NCI-H2171 treated with DMSO at 0.1 percent for 48 hours (cell line): ENCODE measurements around the gene DUSP28.
"Not testable (repeated sequence)": the region's sequence is repeated elsewhere in the genome, so short reads cannot be mapped to it uniquely, and the experiment has no call there.

Source experiments
- DNase-seq: peaks from one replicate; lab custom pipeline; 2025; lab: John Stamatoyannopoulos, UW

The DUSP28 gene

DNA sequence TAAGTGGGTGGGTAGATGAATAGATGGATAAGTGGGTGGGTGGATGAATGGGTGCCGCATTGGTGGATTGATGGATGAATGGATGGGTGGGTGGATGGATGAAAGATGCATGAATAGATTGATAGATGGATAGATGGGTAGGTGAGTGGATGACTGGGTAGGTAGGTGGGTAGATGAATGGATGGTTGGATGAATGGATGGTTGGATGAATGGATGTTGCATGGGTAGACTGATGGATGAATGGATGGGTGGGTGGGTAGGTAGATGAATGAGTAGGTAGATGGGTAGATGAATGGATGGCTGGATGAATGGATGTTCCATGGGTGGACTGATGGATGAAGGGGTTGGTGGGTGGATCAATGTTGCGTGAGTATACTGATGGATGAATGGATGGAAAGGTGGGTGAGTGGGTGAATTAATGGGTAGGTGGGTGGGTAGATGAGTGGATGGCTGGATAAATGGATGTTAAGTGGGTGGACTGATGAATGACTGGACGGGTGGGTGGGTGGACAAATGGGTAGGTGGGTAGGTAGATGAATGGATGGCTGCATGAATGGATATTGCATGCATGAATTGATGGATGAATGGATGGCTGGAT lies 32.9 kb upstream of the DUSP28 start:
- no peak for DNase-seq

DNA sequence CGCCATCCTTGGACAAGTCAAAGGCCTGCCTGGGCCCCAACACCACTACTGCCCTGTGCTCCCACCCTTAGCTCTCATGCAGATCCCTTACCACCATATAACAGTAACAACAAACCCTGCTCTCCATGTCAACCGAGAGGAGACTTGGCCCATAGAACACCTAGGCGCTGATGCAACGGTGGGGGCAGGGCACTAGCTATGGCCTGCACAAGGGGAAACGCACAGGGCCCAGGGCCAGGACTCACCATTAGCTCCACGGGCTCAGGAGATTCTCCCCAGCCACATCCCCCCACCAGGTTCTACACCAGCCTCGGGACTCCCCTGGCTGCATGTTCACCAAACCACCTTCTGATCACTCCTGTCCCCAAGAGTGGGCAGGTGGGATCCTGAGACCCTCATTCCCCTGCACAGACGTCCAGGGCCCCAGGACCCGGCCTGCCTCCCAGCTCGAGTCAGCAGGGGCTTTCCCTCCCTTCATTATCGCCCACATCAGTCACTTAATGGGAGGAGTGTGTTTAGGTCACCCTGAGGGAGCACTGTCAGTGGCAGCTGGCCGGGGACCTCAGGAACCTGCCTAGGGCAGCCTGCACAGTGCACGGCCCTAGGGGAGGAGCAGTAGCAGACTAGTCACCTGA lies 31.6 kb upstream of the DUSP28 start:
- no peak for DNase-seq

DNA sequence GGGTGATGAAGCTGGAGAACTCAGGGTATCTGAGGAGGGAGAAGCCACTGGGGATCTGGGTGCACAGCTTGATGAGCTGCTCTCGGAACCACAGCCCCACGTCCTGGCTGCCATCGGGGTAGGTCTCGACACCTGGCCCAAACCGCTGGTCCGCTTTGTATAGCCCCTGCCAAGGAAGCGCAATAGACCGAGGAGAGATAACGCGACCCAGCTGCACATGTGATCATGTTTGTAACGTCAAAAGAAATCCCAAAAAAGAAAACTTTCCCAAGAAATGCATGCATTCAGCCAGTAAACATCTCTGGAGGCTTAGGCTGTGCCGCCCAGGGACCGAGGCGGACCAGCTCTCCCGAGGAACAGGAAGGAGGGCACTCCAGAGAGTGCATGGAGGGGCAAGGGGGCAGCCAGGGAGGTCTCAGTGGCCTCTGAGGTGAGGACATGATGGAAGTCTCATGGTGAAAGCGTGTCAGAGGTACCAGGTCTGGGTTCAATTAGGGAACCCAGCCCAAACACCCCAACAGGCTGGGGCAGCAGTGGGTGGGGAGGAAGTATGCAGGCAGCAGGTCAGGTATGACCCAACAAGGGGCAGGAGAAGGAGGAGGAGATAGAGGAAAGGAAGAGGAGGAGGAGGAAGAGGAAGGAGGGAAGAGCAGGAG lies 30.7 kb upstream of the DUSP28 start:
- no peak for DNase-seq

DNA sequence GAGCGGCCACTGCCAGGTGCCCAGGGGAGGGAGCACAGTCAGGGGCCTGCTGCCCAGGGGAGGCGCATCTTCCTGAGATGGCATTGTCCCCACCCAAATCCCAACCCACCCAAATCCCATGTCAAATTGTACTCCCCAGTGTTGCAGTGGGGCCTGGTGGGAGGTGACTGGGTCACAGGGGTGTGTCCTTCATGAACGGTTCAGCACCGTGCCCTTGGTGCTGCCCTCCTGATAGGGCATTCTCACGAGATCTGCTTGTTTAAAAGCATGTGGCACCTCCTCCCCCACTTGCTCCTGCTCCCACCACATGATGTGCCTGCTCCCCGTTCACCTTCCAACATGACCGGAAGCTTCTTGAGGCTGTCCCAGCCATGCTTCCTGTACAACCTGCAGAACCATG lies 30.0 kb upstream of the DUSP28 start:
- no peak for DNase-seq

DNA sequence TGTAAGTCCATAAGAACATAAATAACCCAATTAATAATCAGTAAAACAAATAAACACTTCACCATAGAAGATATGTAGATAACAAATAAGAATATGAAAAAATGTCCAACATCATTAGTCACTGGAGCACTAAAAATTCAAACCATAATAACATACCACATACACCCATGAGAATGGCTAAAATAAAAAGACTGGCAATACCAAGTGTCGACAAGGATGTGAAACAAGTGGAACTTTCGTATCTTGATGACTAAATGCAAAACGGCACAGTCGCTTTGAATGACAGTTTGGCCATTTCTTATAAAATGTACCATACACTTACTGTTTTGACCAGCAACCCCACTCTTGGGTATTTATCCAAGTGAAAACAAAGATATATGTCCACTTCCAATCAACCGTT lies 29.1 kb upstream of the DUSP28 start:
- DNase-seq = no peak

- DNase-seq = no peak
Measured at GRCh38 chr2:240532031-240532775, 28.0 kb upstream of the DUSP28 start.

DNA sequence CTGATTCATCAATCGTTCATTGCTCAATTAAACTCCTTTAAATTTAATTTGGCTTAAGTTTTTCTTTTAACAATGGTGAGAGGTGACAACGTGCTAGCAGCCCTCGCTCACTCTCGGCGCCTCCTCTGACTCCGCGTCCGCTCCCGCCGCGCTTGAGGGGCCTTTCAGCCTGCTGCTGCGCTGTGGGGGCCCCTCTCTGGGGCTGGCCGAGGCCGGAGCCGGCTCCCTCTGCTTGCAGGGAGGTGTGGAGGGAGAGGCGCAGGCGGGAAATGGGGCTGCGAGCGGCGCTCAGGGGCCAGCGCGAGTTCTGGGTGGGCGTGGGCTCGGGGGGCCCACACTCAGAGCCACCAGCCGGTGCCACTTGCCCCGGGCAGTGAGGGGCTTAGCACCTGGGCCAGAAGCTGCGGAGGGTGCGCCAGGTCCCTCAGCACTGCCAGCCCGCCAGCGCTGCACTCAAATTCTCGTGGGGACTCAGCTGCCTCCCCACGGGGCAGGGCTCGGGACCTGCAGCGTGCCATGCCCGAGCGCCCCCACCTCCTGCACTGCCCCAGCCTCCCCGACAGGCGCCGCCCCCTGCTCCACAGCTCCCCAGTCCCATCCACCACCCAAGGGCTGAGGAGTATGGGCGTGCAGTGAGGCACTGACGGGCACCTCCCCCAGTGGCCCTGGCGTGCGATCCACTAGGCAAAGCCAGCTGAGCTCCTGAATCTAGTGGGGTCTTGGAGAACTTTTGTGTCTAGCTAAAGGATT lies 22.0 kb upstream of the DUSP28 start:
- no peak for DNase-seq

DNA sequence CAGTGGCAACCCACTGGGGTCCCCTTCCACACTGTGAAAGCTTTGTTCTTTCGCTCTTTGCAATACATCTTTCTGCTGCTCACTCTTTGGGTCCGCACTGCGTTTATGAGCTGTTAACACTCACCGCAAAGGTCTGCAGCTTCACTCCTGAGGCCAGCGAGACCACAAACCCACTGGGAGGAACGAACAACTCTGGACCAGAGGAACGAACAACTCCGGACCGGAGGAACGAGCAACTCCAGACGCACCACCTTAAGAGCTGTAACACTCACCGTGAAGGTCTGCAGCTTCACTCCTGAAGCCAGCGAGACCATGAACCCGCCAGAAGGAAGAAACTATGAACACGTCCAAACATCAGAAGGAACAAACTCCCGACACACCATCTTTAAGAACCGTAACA lies 21.1 kb upstream of the DUSP28 start:
- DNase-seq = not testable (repeated sequence)

GRCh38 chr2:240539906-240540305 lies 20.3 kb upstream of the DUSP28 start:
- no peak for DNase-seq

DNA sequence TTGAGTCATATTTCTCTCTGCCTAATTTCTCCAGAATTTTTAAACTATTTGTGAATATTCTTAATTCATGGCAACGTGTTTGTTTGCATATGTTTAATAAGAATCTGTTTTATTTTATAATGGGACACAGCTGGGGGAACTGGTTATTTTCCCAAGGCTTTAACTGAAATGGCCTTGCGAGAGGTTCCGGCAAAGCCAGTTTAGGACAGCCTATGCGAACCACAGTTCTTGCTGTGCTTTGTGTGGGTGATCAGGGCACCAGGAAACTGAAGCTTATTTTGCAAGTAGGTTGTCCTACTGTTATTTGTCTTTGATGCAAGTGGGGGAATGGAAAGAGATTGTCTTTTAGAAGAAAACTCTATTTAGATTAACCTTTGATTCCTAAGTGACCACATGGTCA lies 8.9 kb upstream of the DUSP28 start:
- no peak for DNase-seq

- DNase-seq = no peak
Measured at GRCh38 chr2:240551811-240552210, 8.3 kb upstream of the DUSP28 start.

GRCh38 chr2:240553956-240554480 lies 6.1 kb upstream of the DUSP28 start:
- DNase-seq = no peak

DNA sequence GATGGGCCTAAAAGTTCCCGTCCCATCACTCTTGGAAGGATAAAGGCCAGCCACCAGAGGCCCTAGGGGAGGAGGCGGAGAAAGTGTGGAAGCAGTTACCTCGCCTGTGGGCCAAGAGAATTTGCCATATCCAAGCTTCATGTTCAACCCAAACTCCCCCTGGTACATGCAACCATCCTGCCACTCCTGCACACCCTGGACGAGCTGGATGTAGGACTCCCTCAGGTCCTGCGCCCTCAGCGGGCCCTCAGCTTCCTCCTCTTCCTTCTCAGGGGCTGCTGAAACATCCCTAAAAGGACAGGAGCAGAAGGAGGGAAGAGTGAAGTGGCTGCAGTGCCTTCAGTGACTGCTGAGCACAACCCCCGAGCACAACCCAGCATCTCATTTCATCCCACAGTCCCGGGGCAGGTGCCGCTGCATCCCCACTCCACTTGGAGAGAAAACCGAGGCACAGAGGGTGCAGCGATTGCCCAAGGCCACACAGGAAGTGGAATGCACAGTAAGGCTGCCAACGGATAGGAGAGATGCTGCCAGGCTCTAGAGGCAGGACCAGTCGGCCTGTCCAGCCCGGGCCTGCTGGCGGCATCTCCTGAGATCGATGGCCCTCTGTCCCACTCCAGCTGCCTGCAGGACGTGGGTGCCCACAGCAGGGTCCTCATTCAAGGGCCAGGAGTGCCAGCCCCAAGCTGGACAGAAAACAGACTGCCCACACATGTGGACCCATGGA lies 5.2 kb upstream of the DUSP28 start:
- no peak for DNase-seq

DNA sequence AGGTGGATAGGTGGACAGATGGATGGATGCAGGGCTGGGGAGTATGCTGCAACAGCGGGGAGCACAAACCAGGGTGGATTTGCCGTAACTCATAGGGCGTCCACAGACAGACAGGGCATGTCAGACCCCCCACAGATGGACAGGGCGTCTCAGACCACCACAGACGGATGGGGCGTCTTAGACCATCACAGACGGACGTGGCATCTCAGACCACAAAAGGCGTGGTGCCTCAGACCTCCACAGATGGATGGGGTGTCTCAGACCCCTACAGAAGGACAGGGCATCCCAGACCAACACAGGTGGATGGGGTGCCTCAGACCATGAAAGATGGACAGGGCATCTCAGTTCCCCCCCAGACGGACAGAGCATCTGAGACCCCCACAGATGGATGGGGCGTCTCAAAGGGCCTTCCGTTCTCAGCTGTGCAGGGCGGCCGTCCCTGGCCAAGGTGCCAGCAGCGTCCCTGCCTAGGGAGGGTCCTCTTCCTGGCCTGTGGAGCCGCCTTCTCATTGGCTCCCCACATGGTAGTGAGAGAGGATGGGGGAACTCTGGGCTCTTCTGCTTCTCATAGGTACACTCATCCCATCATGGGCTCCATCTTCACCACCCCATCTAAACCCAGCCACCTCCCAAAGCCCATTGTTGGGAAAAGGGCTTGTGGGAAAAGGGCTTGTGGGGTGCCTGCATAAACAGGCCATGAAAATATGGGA lies 4.5 kb upstream of the DUSP28 start:
- DNase-seq = no peak

GRCh38 chr2:240556553-240557100 lies 3.5 kb upstream of the DUSP28 start:
- DNase-seq = peak; percentile 1

GRCh38 chr2:240557101-240557751 lies 2.9 kb upstream of the DUSP28 start:
- DNase-seq = no peak

DNA sequence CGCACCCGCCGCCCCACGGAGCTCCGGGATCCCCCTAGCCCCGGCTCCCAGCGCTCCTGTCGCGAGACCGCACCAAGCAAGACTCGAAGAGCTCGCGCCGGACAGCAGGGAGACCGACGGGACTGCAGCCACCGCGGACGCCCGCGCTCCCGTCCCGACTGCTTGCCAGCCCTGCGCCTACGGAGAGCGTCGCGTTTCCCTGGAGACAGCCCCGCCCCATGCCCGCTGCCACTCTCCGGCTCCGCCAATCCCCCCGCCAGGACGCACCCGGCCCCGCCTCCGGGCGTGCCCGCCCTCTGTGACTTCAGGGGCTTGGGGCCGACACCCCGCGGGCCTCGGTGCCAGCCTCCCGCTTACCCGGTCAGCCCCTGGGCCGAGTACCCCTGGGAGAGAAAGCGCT lies 2.3 kb upstream of the DUSP28 start, which contains the start of gene ANKMY1:
Gene ANKMY1, minus strand, starts transcription at position 181 of the 400 bp plus-strand sequence. CDS start 653 bp downstream, outside the sequence.
- no peak for DNase-seq

DNA sequence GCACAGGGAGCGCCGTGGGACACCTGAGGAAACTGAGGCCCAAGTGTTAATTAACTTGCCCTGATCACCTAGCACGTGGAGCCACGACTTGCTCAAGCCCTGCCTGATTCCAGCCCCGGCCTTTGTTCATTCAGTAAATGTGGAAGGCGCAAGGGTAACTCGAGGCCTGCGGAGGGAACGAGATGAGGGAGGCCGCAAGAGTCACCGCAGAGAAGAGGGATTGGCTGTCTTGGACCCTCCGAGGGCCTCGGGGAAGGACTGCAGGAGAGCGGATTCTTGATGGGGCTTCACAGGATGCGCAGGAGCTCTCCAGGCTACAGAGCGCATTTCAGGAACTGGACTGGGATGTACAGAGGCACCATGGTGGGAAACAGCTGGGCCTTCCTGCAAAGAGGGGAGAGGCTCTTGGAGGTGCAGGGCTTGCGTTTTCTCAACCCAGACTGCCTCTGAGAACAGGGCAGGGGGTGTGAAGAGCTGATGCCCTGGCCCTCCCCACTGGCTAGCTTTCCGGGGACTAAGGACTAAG lies 1.9 kb upstream of the DUSP28 start:
- DNase-seq = no peak

DNA sequence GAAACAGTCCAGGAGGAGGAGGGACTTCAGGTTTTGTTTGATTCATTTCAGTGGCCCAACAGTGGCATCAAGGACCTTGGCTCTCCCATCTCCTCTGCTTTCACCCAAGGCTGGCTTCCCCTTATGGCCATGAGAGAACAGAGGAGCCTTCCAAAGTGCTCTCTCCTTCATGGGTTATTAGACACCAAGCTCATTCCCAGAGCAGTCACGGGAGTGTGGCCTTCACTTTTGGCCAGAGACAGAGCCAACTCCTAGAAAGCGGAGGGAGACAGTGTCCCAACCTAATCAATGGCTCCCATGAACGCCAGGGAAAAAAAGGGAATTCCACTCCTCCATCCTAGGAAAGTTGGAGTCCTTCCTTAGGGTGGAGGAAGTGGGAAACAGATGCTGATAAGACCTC lies 871 bp upstream of the DUSP28 start:
- no peak for DNase-seq
